Stimulated activated CD8-positive, alpha-beta memory T cell treated with anti-CD3 and anti-CD28 coated beads, Interleukin-15, amount 100 ng/mL, for 4 hours (primary cell): Measurements from ENCODE around the gene PDHX.
"Not testable (repeated sequence)": the region's sequence is repeated elsewhere in the genome, so short reads cannot be mapped to it uniquely, and the experiment has no call there.

Source experiments
- DNase-seq, 2 donors: peaks; one replicate each; pipeline ENCODE4 v3.0.0-alpha.2; 2020; ENCODE audit warnings: low read depth in 2 of 2

PDHX gene

DNA sequence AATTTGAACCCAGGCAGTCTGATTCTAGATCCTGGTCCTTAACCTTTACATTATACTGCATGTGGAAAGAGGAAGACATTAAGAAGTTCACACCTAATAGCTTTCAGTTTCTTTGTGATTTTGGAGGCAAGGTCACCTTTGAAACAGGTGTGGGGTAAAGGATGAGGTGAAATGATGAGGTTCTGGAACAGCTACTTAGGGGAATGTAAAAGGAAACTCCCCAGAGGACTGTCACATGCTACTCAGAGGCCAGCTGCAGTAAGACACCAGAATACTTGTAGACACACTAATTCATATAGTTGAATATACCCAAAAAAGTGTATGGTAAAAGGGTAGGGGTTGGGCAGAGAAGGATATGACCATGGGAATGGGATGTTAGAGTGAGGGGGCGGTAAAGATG lies 5.6 kb upstream of the PDHX start:
- DNase-seq, result no peak

DNA sequence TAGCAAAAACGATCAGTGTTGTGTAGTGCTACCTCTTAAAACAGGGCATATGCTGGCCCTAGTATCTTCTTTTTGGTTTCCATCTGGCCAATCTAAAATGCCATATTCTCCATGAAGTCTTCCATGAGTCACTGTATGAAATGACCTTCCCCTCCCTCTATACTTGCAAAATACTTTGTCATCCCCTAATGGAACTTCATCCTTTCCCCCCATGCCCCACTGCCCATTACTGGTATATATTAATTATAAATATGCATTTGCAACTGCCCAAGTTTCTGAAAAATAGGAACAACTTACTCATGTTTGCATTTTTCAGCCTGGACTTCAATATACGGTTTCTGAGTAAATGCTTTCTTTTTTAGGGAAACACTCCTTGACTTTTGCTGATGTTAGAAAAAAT lies 4.7 kb upstream of the PDHX start:
- no peak for DNase-seq

GRCh38 chr11:34913556-34913955 lies 2.9 kb upstream of the PDHX start:
- not testable (repeated sequence) for DNase-seq

DNA sequence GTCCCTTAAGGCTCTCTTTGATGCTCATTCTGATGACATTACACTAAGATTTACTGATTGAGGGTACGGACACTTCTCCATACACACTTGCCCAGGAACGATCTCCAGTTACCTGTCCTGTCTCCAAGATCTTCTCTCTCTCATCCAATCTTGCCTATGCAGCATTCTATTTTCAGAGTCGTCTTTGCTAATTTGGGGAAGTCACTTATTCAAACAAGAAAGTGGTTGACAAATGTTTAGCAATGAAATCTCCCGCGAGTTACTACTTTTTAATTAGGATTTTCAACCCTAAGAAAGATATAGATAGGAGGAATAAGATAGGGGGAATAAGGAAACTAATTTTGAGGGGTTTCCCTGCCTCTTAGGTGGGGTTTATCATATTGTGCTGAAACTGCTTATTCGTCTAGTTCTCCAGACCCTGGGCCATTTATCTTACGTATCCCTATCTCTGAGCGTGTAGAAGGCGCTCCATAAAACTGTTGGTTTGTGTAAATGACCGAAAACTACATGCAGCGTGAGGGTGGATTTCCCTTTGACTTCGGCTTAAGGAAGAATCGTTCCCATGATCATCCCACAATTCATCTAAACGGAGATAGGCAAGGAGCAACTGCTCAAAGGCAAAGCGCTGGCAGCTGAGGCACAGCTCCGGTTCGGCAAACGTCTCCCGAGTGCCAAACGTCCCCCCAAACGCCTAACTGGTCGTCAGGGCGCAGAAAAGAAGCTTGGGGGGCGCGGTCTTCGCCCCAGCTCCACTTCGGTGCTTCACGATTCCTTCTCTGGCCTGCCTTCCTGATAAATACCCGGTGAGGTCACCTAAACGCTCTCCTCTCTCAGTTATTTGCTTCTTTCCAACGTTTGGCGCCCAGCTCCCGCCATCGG lies 1.0 kb upstream of the PDHX start:
- no peak for DNase-seq

DNA sequence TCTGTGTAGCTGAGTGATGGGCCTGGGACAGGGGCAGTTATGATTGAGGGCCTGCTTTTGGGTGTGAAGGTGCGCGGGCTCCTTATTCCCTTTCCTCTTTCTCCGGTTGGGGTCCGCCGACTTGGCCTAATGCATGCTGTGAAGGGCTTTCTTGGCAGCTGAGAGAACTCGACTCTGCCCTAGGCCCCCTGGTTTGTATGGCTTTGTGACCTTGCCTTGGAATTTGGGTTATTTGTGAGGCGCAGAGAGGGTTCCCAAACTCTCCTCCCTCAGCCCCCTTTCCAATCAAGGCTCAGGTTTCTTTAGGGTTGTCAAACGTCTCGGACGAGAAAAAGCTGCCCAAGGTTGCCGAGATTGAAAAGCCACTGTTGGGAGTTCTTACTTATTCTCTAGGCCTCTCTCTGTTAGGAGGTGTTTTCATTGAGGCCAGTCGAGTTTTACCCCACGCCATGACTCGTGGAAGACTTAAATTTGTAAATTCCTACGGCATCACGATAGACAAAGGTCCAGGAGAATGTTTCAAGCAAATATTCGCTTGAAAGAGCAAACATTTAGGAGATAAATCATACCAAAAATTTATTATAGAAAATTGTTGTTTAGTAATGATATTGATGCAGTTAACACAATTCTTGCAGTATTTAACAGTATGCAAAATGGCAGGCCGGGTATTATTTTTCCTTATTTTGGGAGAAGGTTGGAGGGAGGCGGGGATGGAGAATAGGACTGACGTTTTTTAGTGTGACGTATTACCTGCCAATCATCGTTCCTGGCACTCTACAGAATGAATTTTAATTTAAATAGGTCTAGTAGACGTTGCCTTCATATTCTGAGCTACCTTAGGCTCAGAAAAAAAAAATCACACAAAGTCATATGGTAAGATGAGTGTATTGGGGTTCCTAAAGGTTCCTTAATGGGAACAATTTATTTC lies 689 bp downstream of the PDHX start:
- no peak for DNase-seq

DNA sequence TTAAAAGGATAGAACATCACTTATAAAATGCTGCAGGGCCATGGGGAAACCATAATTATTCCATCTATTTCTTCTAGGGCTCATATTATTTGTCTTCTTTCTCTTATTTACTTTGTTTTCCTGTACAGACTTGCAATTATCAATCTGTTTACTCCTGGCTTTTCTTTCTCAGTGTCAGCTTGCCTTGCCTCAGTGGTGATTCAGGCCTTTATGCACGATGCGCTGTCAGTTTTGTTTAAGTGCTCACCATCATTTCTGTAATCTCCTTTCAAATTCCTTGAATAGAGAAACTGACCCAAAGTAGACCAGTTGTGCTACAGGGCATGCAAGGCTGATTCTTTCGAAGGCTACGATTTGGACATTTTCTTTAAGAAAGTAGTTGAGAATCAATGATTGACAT lies 4.7 kb downstream of the PDHX start:
- no peak for DNase-seq

- no peak for DNase-seq
These were observed 8.3 kb downstream of the PDHX start for GRCh38 chr11:34924714-34925113.

DNA sequence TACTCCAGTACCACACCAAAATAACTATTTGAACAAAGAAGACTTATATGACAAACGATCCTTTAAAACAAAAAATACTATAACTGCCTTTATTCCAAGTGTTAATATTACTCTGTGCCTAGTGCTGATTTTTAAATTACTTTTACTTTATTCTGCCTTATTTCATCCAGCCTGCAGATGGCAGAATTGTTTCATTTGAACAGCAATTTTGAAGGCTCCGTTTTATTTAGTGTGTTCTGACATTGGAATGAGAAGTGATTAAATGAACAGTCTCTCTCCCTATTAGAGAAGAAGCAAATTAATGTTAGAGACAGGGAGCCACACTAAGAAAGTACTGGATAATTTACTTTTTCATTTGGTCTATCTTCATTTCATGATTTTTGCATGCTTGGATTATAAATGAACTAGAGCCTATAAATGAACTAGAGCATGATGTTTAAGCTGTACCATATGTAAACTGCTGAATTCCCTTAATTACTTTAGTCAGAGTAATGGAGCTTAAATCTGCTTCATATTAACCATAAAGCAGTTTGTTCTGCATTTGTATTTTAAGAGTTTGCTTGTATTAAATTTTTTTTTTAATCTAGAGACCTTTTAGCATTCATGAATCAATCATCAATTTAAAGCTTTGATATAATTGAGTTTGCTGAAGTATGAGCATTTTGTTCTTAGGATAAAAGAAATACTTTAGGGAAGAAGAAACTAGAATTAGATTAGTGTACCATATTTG lies 9.8 kb downstream of the PDHX start:
- DNase-seq, result no peak

GRCh38 chr11:34926831-34927132 lies 10.4 kb downstream of the PDHX start:
- DNase-seq, result no peak

GRCh38 chr11:34928268-34928959 lies 12.0 kb downstream of the PDHX start:
- no peak for DNase-seq

DNA sequence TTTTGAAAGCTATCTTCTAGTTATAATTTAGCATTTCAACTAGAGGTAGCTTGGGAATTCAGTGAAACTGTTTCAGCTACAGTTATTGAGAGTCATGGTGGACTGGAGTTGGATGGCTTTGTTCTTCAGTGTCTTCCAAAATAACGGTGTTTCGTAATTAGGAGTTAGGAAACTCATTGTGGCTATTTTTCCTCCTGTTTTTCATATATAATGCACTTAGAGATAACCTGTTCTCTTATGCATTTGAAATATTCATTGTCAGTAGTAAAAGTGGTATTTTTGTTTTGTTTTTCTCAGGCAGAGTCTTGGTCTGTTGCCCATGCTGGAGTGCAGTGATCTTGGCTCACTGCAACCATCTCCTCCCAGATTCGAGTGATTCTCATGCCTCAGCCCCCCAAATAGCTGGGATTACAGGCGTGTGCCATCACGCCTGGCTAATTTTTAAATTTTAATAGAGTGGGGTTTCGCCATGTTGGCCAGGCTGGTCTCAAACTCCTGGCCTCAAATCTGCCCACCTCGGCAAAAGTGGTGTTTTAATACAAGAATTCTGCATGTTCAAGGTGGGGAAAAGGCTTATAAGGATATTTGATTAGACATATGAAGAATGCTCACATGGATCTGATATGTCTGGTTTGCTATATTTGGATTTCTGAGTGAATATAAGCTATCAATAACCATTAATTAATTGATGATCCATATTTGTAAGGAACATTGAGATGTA lies 12.7 kb downstream of the PDHX start:
- DNase-seq, result no peak

- no peak for DNase-seq
These were observed 13.7 kb downstream of the PDHX start for GRCh38 chr11:34929794-34930763.

DNA sequence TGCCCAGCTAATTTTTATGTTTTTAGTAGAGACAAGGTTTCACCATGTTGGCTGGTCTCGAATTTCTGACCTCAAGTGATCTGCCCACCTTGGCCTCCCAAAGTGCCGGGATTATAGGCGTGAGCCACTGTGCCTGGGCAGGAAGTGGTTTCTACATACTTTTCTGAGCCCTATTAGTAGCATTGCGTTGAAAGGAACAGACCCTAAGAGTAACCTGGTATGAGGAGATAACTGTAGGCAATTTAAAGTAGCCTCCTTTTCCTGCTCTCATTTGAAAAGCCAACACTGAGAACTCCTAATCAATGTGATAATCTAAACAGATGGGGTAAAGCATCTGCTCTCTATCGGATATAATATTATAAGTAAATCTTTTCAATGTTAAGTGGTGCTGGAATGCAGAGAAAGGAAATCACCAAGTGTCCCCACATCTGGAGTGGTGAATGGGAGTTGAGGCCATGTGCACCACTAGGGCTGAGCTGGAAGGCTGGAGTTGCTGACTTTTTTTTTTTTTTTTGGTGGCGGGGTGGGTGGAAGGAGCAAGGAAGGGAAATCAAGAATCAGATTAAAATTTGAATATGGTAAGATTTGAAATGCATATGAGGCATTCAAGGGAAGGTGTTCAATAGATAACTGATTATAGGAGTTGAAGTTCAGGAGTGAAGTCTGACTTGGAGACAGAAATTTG lies 20.7 kb downstream of the PDHX start:
- no peak for DNase-seq

- DNase-seq, result no peak
These were observed 22.2 kb downstream of the PDHX start for GRCh38 chr11:34938611-34939010.

- DNase-seq, result no peak
These were observed 23.7 kb downstream of the PDHX start for GRCh38 chr11:34940026-34940677.

DNA sequence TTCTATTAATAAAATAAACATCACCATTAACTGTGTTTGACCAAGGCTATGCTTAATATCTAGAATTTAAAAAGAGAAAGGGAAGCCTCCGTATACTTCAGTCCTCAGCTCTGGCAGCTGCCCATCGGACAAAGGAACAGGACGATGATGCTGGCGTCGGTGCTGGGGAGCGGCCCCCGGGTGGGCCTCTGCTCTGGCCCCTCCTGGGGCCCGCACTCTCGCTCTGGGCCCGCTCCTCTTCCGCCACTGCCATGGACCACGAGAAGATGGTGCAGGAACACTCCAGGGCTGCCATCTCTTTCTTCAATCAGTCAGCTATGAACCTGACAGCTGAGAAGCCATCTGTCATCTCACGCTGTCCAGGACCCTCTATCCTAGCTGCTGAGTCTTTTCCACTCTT lies 25.3 kb downstream of the PDHX start:
- DNase-seq, result no peak

GRCh38 chr11:34944692-34945091 lies 28.3 kb downstream of the PDHX start:
- DNase-seq, result no peak

DNA sequence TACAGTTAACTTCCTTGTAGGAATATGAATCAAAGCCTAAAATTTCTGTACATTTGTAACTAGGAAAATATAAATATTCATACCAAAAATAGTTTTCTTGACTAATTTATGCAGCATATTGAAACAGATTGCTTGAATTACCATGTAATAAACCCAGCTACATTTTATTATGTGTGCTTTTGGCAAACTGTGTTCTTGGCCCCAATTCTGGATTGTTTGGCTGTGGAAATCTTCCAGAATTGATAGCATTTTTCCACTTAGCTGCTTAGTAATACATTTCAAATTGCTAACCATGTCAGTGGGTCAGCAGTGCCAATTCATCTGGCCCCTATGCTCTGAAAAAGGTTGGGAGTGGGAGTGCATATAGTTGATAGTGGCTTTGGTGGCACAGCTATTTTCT lies 32.3 kb downstream of the PDHX start:
- no peak for DNase-seq

DNA sequence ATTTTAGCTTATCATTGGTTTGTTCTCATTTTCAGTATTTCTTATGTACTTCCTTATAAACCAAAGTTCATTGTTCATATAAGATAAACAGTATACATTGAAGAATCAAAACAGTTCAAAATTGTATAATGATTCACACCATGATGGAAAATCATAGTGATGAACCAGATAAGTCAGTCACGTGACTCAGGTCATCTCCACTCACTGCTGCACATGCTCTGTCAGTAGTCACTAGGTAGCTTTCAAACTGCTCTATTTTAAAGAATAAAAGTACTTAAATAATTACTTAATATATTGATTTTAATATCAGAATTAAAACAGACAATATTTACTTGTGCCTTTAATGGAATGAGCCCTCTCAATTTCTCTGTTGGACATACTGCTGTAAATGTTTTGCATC lies 37.5 kb downstream of the PDHX start:
- no peak for DNase-seq
